GM10266 (cell line): ENCODE data around the gene POLR1E.

Experiments
- DNase-seq: peaks from one replicate; pipeline ENCODE4 v3.0.0; 2012; ENCODE audit errors: extremely low spot score
- TF ChIP-seq, protein P1 (sequence below): IDR thresholded peaks from 2 replicates; pipeline ENCODE4 v1.5.1; 2012; ENCODE audit warnings: mild to moderate bottlenecking, low read depth; ENCODE audit not compliant: control insufficient read depth, insufficient read depth; ENCODE audit errors: missing control alignments

Gene POLR1E

GRCh38 chr9:37452611-37453010 is 33.1 kb upstream of the POLR1E start:
- TF ChIP-seq, protein P1, sequence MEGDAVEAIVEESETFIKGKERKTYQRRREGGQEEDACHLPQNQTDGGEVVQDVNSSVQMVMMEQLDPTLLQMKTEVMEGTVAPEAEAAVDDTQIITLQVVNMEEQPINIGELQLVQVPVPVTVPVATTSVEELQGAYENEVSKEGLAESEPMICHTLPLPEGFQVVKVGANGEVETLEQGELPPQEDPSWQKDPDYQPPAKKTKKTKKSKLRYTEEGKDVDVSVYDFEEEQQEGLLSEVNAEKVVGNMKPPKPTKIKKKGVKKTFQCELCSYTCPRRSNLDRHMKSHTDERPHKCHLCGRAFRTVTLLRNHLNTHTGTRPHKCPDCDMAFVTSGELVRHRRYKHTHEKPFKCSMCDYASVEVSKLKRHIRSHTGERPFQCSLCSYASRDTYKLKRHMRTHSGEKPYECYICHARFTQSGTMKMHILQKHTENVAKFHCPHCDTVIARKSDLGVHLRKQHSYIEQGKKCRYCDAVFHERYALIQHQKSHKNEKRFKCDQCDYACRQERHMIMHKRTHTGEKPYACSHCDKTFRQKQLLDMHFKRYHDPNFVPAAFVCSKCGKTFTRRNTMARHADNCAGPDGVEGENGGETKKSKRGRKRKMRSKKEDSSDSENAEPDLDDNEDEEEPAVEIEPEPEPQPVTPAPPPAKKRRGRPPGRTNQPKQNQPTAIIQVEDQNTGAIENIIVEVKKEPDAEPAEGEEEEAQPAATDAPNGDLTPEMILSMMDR = no peak
- no peak for DNase-seq

DNA sequence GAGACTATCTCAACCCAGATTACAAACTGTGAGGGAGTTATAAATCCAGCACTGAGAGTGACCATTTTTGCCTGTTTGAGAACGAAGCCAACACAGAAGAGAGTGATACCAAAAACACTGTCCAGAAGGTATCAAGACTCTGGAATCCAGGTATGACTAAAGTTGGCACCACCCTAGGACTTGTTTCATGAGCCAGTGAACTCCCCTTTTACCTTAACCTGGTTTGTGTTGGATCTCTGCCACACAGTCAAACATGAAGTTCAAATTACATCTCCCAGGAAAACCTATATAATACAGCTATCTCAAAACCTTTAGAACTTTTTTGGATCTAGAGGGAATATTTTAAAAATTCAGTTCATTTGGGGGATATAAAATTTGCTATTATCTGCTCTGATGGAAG is 31.9 kb upstream of the POLR1E start:
- DNase-seq = no peak
- TF ChIP-seq, protein P1 = no peak

- no peak for DNase-seq
- TF ChIP-seq, protein P1 = no peak
Measured at GRCh38 chr9:37454238-37454637, 31.5 kb upstream of the POLR1E start.

DNA sequence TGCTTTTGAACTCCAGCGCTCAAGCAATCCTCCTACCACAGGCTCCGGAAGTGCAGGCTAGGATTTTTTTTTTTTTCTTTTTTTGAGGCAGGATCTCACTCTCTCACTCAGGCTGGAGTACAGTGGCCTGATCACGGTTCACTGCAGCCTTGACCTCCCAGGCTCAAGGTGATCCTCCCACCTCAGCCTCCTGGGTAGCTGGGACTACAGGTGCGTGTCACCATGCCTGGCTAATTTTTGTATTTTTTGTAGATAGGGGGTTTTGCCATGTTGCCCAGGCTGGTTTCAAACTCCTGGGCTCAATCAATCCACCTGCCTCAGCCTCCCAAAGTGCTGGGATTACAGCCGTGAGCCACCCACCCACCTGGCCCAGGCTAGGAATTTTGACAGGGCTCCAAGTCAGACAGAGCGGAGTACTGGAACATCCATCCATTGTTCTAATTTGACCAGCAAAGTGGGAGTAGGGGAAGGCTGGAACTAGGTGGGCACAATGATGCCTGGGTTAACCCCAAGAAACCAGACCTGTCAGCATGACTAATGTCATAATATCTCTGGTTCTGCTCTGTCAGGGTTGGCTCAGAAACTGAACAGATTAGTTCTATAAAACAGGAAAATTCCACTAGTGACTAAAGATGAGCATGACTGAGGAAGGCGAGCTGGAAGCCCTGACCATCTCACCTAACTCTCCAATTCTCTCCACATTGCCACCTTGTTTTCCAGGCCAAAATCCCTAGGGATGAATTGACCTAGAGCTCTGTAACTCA is 29.7 kb upstream of the POLR1E start:
- TF ChIP-seq, protein P1 = no peak

GRCh38 chr9:37456817-37457216 is 28.9 kb upstream of the POLR1E start:
- TF ChIP-seq, protein P1 = no peak

More for the DNA sequence above, 29.7 kb upstream of the POLR1E start:
- DNase-seq = no peak

GRCh38 chr9:37464006-37464405 is 21.7 kb upstream of the POLR1E start:
- DNase-seq = no peak
- TF ChIP-seq, protein P1 = no peak

More at GRCh38 chr9:37456817-37457216, 28.9 kb upstream of the POLR1E start:
- no peak for DNase-seq
